WI38 (cell line): ENCODE results near the gene PBXIP1.
"Not testable (repeated sequence)": the region's sequence is repeated elsewhere in the genome, so short reads cannot be mapped to it uniquely, and the experiment has no call there.

Experiments
- H3K4me3 ChIP-seq: 2 replicates; pipeline ENCODE4 v1.5.1; 2011; ENCODE audit warnings: low read depth, mild to moderate bottlenecking, control low read depth, low read length
- CTCF ChIP-seq: IDR thresholded peaks from 2 replicates; pipeline ENCODE4 v1.5.1; 2012; ENCODE audit warnings: low read depth, mild to moderate bottlenecking, control low read depth, low read length

PBXIP1 gene

DNA sequence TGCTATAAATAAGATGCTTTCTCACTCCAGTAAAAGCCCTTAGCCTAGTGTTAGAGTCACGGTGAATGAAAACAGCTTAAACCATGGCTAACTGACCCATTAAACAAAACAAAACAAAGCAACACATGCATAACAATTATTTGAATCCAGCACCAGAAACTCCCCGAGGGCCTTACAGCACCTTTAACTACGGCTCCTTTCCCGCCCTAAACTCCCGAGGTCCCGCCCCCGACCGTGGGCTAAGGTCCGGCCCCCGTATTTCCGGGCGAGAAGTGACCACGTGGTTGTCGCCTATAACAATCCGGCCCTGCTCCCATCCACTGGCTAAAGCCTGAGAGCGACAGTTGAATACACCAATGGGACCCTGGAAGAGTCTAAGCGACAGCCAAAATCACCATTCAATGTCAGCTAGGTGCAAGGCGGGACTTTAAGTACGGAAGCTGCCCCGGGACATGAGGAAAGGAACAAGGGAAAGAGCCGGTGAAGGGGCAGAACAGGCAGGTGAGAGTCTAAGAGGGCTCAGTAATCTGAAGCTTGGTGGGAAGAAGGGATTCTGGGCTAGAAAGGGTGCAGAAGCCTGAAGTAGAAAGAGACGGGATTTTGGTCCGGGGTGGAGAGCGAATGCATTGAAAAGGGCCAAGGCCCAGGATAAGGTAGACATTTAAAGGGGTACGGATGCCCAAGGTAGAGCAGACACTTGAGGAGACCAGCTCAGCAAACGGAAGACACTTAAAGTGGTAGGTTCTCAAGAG lies 27.2 kb upstream of the PBXIP1 start, which contains the start of gene FLAD1:
Gene FLAD1 (plus strand): TSS at position 448 of the 752 bp plus-strand sequence. CDS start 351 bp downstream, outside the sequence.
- H3K4me3 ChIP-seq = peak within 1 kb of the TSS; percentile 97
- TF ChIP-seq CTCF = no peak

DNA sequence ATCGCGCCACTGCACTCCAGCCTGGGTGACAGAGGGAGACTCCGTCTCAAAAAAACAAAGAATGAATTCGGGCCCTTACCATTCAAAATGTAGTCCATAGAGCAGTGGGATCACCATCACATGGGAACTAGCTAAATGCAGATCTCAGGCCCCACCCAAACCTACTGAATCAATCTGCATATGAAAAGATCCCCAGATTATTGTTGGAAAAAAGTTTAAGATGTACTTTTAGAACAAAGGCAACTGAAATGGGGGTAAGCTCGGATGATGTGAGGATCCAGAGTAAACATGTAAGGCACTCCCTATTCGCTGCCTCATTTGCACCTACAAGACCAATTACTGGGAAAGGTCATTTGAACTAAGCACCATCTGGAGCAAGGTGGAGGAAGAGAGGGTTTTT lies 26.4 kb upstream of the PBXIP1 start:
- peak overlapping the region; percentile 97 for H3K4me3 ChIP-seq
- TF ChIP-seq CTCF = no peak

- H3K4me3 ChIP-seq = no peak overlapping the region
- no peak for TF ChIP-seq CTCF
These were observed 22.5 kb upstream of the PBXIP1 start for GRCh38 chr1:154978360-154978759.

GRCh38 chr1:154977762-154978161 lies 21.9 kb upstream of the PBXIP1 start:
- not testable (repeated sequence) for H3K4me3 ChIP-seq

- TF ChIP-seq CTCF = no peak
- peak overlapping the region; percentile 89 for H3K4me3 ChIP-seq
These were observed 19.6 kb upstream of the PBXIP1 start for GRCh38 chr1:154975409-154976059.

- no peak for TF ChIP-seq CTCF
- H3K4me3 ChIP-seq = peak overlapping the region; percentile 89
These were observed 19.0 kb upstream of the PBXIP1 start for GRCh38 chr1:154974808-154975408.

DNA sequence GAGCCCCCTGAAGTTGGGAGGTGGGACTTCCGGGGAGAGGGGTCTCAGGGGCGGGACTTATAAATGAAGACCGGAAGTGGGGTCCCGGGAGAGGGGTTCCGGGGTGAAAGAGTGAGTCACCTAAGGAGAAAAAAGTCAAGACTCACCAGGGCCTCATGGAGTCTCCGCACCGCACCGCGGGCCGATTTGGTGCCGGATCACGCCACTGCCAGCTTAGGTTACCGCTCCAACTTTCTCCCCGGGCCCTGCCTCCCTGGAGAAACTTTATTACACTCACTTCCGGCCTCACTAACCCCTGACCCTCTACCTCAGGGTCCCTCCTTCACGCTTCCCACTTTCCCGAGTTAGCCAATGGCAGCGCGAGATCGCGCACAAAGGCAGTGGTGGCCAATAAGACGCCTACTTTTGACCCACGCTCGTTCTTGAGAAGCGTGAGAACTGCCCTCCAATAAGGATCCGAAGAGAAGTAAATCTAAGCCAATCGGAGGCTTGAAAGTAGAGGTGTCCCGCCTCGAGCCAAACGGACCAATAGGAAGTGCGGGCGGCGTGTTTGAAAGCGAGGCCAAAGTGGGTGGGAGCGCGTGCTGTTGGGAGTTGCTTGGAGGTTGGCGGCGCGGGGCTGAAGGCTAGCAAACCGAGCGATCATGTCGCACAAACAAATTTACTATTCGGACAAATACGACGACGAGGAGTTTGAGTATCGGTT lies 18.4 kb upstream of the PBXIP1 start, which contains the start of gene CKS1B:
Gene CKS1B (plus strand): TSS at position 580 of the 706 bp plus-strand sequence. CDS start 65 bp downstream, at position 645.
- TF ChIP-seq CTCF = no peak
- H3K4me3 ChIP-seq = peak within 1 kb of the TSS; percentile 89
